K562 (cell line): ENCODE measurements around the gene LRP3. TPM values are rescaled to one million over a fixed set of nuclear protein-coding genes. Genes with fewer than 3 reads are reported as not detected.

Experiments used
- ARNT ChIP-seq, 2 experiments: fragments of 450-650 bp; IDR thresholded peaks; 2 replicates each; pipeline ENCODE4 v1.6.1; 2016; ENCODE audit warnings: mild to moderate bottlenecking in 1 of 2
- ATF3 ChIP-seq, 2 experiments: fragments of 450-650 bp in 1 of 2; sonication (generic) in 1 of 2; formaldehyde crosslinking in 1 of 2; IDR thresholded peaks in 1 of 2; conservative IDR thresholded peaks in 1 of 2; 2 replicates each; pipeline versions ENCODE4 v1.6.1 to v1.8.1; 2016 to 2023; ENCODE audit warnings: mild to moderate bottlenecking in 2 of 2, moderate library complexity in 2 of 2, inconsistent platforms in 1 of 2, missing genetic modification reagents in 1 of 2
- ATF6 ChIP-seq: sonication (generic); formaldehyde crosslinking; IDR thresholded peaks from 2 replicates; pipeline ENCODE4 v1.4.0; 2020; ENCODE audit warnings: mild to moderate bottlenecking, missing genetic modification reagents
- CXXC5 ChIP-seq: fragments of 250-450 bp; sonication (Bioruptor Pico); IDR thresholded peaks from 2 replicates; pipeline ENCODE4 v1.8.0; 2022; ENCODE audit warnings: inconsistent platforms, mild to moderate bottlenecking, moderate library complexity
- ESRRA ChIP-seq: fragments of 450-650 bp; IDR thresholded peaks from 2 replicates; pipeline ENCODE4 v1.6.1; 2014; ENCODE audit warnings: low read depth, mild to moderate bottlenecking, moderate library complexity, borderline replicate concordance
- ETV1 ChIP-seq: fragments of 450-650 bp; conservative IDR thresholded peaks from 2 replicates; pipeline ENCODE4 v1.6.1; 2016; ENCODE audit warnings: missing genetic modification characterization, control low read depth, low read depth, missing compliant biosample characterization
- FOS ChIP-seq: IDR thresholded peaks from 3 replicates; pipeline ENCODE4 v1.6.1; 2011; ENCODE audit not compliant: insufficient read length; ENCODE audit errors: extremely low read depth
- HMGXB4 ChIP-seq: sonication (generic); formaldehyde crosslinking; IDR thresholded peaks from 2 replicates; pipeline ENCODE4 v1.8.1; 2023; ENCODE audit warnings: mild to moderate bottlenecking, missing genetic modification reagents
- MBD1 ChIP-seq: fragments of 250-450 bp; sonication (Bioruptor Pico); IDR thresholded peaks from 2 replicates; pipeline ENCODE4 v1.8.0; 2022; ENCODE audit warnings: inconsistent platforms
- MEIS2 ChIP-seq: fragments of 450-650 bp; IDR thresholded peaks from 2 replicates; pipeline ENCODE4 v1.6.1; 2014; ENCODE audit warnings: mild to moderate bottlenecking; ENCODE audit not compliant: partially characterized antibody
- NCOA1 ChIP-seq: fragments of 450-650 bp; IDR thresholded peaks from 2 replicates; pipeline ENCODE4 v1.6.1; 2016; ENCODE audit warnings: low read depth
- POLR2H ChIP-seq: IDR thresholded peaks from 2 replicates; pipeline ENCODE4 v1.6.1; 2016; ENCODE audit warnings: missing genetic modification characterization, low read depth, mild to moderate bottlenecking, control low read depth, missing compliant biosample characterization, moderate library complexity
- RBM34 ChIP-seq: fragments of 200-400 bp; formaldehyde crosslinking; IDR thresholded peaks from 2 replicates; pipeline ENCODE4 v1.6.1; 2018; ENCODE audit warnings: low read length, borderline replicate concordance; ENCODE audit not compliant: insufficient read depth
- RFX5 ChIP-seq: IDR thresholded peaks from 2 replicates; pipeline ENCODE4 v1.6.1; 2011; ENCODE audit warnings: low read depth, mild to moderate bottlenecking, improper control_type of control experiment, low read length
- TEAD2 ChIP-seq: fragments of 450-650 bp; IDR thresholded peaks from 2 replicates; pipeline ENCODE4 v1.6.1; 2016; ENCODE audit warnings: missing genetic modification characterization, control low read depth, missing compliant biosample characterization
- polyA plus RNA-seq, 8 experiments: library from polyadenylated mRNA; depleted of rRNA in 4 of 8; stranded (reverse) in 5 of 8; unstranded in 3 of 8; fragments of >200 nt; fragmentation: Nextera tagmentation in 2 of 8; fragmentation: Illumina TruSeq in 1 of 8; extraction: Ambion mirVana in 2 of 8; extraction: Trizol in 1 of 8; gene quantifications; 2 replicates each; pipeline versions ENCODE4 v1.2.1 to v1.2.3, GENCODE V29; 2011 to 2014; ENCODE audit warnings: inconsistent platforms in 1 of 8, missing spikeins in 1 of 8
- total RNA-seq, 7 experiments: library from RNA; depleted of rRNA in 6 of 7; stranded (reverse); fragments of >200 nt in 6 of 7; fragmentation: Illumina TruSeq in 2 of 7; extraction: Trizol in 2 of 7; gene quantifications; 2 replicates each; pipeline versions ENCODE4 v1.2.1 to v1.2.3, GENCODE V29; 2011 to 2021; ENCODE audit warnings: low replicate concordance in 1 of 7
- TF ChIP-seq, protein P1 (sequence below): fragments of 450-650 bp; IDR thresholded peaks from 2 replicates; pipeline ENCODE4 v1.7.1; 2018; ENCODE audit warnings: mild to moderate bottlenecking, low read depth; ENCODE audit not compliant: partially characterized antibody

LRP3 gene
- total and polyA plus RNA-seq, 9 of the 15 experiments (the other 6 are each of a cell fraction or from before 2014, with no cell fraction given): 0.29 TPM; not detected in 8

DNA sequence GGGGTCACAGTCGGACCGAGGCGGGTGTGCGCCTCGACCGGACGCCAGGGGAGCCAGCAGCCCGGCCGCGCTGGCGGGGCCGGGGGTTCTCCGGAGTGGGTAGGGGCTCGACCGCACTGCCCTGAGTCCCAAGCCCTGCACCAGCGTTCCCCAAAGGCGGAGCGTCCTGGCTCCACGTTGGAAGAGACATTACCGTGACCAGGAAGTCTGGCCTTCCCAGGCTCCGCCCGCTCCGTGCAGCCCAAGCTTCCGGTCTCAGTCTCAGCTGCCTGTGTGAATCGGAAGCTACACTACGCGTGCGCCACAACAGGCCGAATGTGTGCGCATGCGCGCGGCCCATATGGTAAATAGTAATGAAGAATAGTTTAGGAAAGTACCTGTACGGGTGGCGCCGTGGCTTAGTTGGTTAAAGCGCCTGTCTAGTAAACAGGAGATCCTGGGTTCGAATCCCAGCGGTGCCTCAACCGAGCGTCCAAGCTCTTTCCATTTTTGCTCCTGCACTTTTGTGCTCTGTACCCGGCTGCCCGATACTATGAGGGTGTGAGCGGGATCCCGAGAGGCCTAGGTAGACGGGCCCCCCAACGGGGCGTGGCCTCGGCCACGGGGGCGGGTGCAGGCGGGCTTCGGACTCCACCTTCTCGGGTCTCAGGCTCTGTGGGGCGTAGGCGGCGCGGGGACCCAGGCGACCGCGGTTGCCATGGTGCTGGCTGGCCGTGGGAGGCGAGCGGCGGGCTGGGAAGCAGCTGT lies 17.3 kb upstream of the LRP3 start (continued):
- peak; percentile 65; the same call in 1 of the 2 replicates for TF ChIP-seq ATF6 (CRISPR knock-in tag)
- TF ChIP-seq MEIS2: peak; percentile 97
- TF ChIP-seq HMGXB4 (CRISPR knock-in tag): peak; percentile 96
- peak; percentile 73; the same call in 1 of the 2 replicates for TF ChIP-seq NCOA1
- TF ChIP-seq MBD1 (CRISPR knock-in tag): no peak
- peak; percentile 1 for TF ChIP-seq FOS
- TF ChIP-seq ETV1 (tag): peak; percentile 92
- TF ChIP-seq ATF3 (IDR thresholded peaks at IDR 0.05): no peak
- 0 out of 2 replicates have a peak, but pooled peaks have one; percentile 56 for TF ChIP-seq ATF3 (CRISPR knock-in tag; conservative IDR thresholded peaks at IDR 0.05)
- TF ChIP-seq ARNT (IDR thresholded peaks at IDR 0.05): peak in 1 of 2 experiments; percentile 65; a peak in 1 of 4 replicates
- TF ChIP-seq RFX5: peak; percentile 48; the same call in 1 of the 2 replicates
- TF ChIP-seq, protein P1, sequence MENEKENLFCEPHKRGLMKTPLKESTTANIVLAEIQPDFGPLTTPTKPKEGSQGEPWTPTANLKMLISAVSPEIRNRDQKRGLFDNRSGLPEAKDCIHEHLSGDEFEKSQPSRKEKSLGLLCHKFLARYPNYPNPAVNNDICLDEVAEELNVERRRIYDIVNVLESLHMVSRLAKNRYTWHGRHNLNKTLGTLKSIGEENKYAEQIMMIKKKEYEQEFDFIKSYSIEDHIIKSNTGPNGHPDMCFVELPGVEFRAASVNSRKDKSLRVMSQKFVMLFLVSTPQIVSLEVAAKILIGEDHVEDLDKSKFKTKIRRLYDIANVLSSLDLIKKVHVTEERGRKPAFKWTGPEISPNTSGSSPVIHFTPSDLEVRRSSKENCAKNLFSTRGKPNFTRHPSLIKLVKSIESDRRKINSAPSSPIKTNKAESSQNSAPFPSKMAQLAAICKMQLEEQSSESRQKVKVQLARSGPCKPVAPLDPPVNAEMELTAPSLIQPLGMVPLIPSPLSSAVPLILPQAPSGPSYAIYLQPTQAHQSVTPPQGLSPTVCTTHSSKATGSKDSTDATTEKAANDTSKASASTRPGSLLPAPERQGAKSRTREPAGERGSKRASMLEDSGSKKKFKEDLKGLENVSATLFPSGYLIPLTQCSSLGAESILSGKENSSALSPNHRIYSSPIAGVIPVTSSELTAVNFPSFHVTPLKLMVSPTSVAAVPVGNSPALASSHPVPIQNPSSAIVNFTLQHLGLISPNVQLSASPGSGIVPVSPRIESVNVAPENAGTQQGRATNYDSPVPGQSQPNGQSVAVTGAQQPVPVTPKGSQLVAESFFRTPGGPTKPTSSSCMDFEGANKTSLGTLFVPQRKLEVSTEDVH: no peak
- TF ChIP-seq ESRRA: 0 out of 2 replicates have a peak, but pooled peaks have one; percentile 14
- peak; percentile 5; the same call in 1 of the 2 replicates for TF ChIP-seq CXXC5 (CRISPR knock-in tag)
- TF ChIP-seq POLR2H (tag): peak; percentile 100
- TF ChIP-seq TEAD2 (tag): no peak
- no peak for TF ChIP-seq RBM34
